ENCODE results near the gene BBS4. TPM values are rescaled to one million over a fixed set of nuclear protein-coding genes. Genes with fewer than 3 reads are reported as not detected.

Gene BBS4
- total RNA-seq, 1 donor = 38.0 TPM

- no peak overlapping the region for H2AFZ ChIP-seq (ENCODE audit: low read length)
- peaks cover 24% of the 10 kb centered on the region for H3K36me3 ChIP-seq (ENCODE audit: insufficient read depth, low read length)
- H3K4me2 ChIP-seq (ENCODE audit: insufficient read depth, low read length) = no peak overlapping the region
- H4K20me1 ChIP-seq (ENCODE audit: insufficient read depth, low read length) = no peaks in the 10 kb centered on the region
- no peaks in the 10 kb centered on the region for H3K4me1 ChIP-seq (ENCODE audit: insufficient read depth, low read length)
- TF ChIP-seq, protein P1, sequence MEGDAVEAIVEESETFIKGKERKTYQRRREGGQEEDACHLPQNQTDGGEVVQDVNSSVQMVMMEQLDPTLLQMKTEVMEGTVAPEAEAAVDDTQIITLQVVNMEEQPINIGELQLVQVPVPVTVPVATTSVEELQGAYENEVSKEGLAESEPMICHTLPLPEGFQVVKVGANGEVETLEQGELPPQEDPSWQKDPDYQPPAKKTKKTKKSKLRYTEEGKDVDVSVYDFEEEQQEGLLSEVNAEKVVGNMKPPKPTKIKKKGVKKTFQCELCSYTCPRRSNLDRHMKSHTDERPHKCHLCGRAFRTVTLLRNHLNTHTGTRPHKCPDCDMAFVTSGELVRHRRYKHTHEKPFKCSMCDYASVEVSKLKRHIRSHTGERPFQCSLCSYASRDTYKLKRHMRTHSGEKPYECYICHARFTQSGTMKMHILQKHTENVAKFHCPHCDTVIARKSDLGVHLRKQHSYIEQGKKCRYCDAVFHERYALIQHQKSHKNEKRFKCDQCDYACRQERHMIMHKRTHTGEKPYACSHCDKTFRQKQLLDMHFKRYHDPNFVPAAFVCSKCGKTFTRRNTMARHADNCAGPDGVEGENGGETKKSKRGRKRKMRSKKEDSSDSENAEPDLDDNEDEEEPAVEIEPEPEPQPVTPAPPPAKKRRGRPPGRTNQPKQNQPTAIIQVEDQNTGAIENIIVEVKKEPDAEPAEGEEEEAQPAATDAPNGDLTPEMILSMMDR (IDR thresholded peaks at IDR 0.05; ENCODE audit: extremely low read depth, low read depth, low read length) = no peak
- no peak for DNase-seq (ENCODE audit: insufficient read length, low spot score, missing footprints)
- no peaks in the 10 kb centered on the region for H3K9me3 ChIP-seq (ENCODE audit: low read depth, low read length)
- H3K27ac ChIP-seq (ENCODE audit: low read depth, low read length) = no peak overlapping the region
- H3K79me2 ChIP-seq (ENCODE audit: insufficient read depth, low read length) = no peaks in the 10 kb centered on the region
- no peak overlapping the region for H3K4me3 ChIP-seq (ENCODE audit: insufficient read depth, low read length)
- H3K27me3 ChIP-seq (ENCODE audit: insufficient read depth, low read length) = no peaks in the 10 kb centered on the region
Observed at GRCh38 chr15:72732086-72732485, 46.1 kb downstream of the BBS4 start.

- H3K4me2 ChIP-seq (ENCODE audit: insufficient read depth, low read length) = no peak overlapping the region
- TF ChIP-seq, protein P1 (IDR thresholded peaks at IDR 0.05; ENCODE audit: extremely low read depth, low read depth, low read length) = peak; percentile 21
- H4K20me1 ChIP-seq (ENCODE audit: insufficient read depth, low read length) = no peaks in the 10 kb centered on the region
- no peaks in the 10 kb centered on the region for H3K79me2 ChIP-seq (ENCODE audit: insufficient read depth, low read length)
- no peaks in the 10 kb centered on the region for H3K9me3 ChIP-seq (ENCODE audit: low read depth, low read length)
- H3K27me3 ChIP-seq (ENCODE audit: insufficient read depth, low read length) = no peaks in the 10 kb centered on the region
- H3K36me3 ChIP-seq (ENCODE audit: insufficient read depth, low read length) = peaks cover 28% of the 10 kb centered on the region
- no peak overlapping the region for H2AFZ ChIP-seq (ENCODE audit: low read length)
- DNase-seq (ENCODE audit: insufficient read length, low spot score, missing footprints) = no peak
- H3K4me1 ChIP-seq (ENCODE audit: insufficient read depth, low read length) = no peaks in the 10 kb centered on the region
- H3K27ac ChIP-seq (ENCODE audit: low read depth, low read length) = no peak overlapping the region
- H3K4me3 ChIP-seq (ENCODE audit: insufficient read depth, low read length) = no peak overlapping the region
Observed at GRCh38 chr15:72732516-72732915, 46.5 kb downstream of the BBS4 start.

GRCh38 chr15:72733941-72734738 lies 48.1 kb downstream of the BBS4 start:
- no peak overlapping the region for H2AFZ ChIP-seq (ENCODE audit: low read length)
- no peaks in the 10 kb centered on the region for H3K4me1 ChIP-seq (ENCODE audit: insufficient read depth, low read length)
- H3K36me3 ChIP-seq (ENCODE audit: insufficient read depth, low read length) = peaks cover 44% of the 10 kb centered on the region
- no peak for DNase-seq (ENCODE audit: insufficient read length, low spot score, missing footprints)
- no peaks in the 10 kb centered on the region for H3K9me3 ChIP-seq (ENCODE audit: low read depth, low read length)
- H3K27ac ChIP-seq (ENCODE audit: low read depth, low read length) = no peak overlapping the region
- no peaks in the 10 kb centered on the region for H4K20me1 ChIP-seq (ENCODE audit: insufficient read depth, low read length)
- no peak overlapping the region for H3K4me2 ChIP-seq (ENCODE audit: insufficient read depth, low read length)
- H3K27me3 ChIP-seq (ENCODE audit: insufficient read depth, low read length) = no peaks in the 10 kb centered on the region
- H3K79me2 ChIP-seq (ENCODE audit: insufficient read depth, low read length) = no peaks in the 10 kb centered on the region
- TF ChIP-seq, protein P1 (IDR thresholded peaks at IDR 0.05; ENCODE audit: extremely low read depth, low read depth, low read length) = no peak
- no peak overlapping the region for H3K4me3 ChIP-seq (ENCODE audit: insufficient read depth, low read length)

- Histone ChIP-seq H3K4me2 (ENCODE audit: insufficient read depth, low read length) (no peak overlapping the region), H3K27me3 (ENCODE audit: insufficient read depth, low read length) (no peaks in the 10 kb centered on the region), H3K36me3 (ENCODE audit: insufficient read depth, low read length) (peaks cover 47% of the 10 kb centered on the region), H3K4me3 (ENCODE audit: insufficient read depth, low read length) (no peak overlapping the region), H2AFZ (ENCODE audit: low read length) (no peak overlapping the region), H3K79me2 (ENCODE audit: insufficient read depth, low read length) (no peaks in the 10 kb centered on the region), H3K9me3 (ENCODE audit: low read depth, low read length) (no peaks in the 10 kb centered on the region), H3K27ac (ENCODE audit: low read depth, low read length) (no peak overlapping the region), H3K4me1 (ENCODE audit: insufficient read depth, low read length) (no peaks in the 10 kb centered on the region), H4K20me1 (ENCODE audit: insufficient read depth, low read length) (no peaks in the 10 kb centered on the region)
- no peak for DNase-seq (ENCODE audit: insufficient read length, low spot score, missing footprints)
- TF ChIP-seq, protein P1 (IDR thresholded peaks at IDR 0.05; ENCODE audit: extremely low read depth, low read depth, low read length) = no peak
Observed at GRCh38 chr15:72735111-72735510, 49.1 kb downstream of the BBS4 start.
